MCF 10A (cell line): Measurements from ENCODE around the gene ELL3. TPM values are rescaled to one million over a fixed set of nuclear protein-coding genes. Genes with fewer than 3 reads are reported as not detected.
"Not testable (repeated sequence)": the region's sequence is repeated elsewhere in the genome, so short reads cannot be mapped to it uniquely, and the experiment has no call there.

Experiments
- BruUV-seq: library from RNA; stranded (reverse); fragments of 400-500 nt; replicated peaks from 2 replicates; lab custom pipeline; 2021; lab: Mats Ljungman, UMichigan
- CTCF ChIA-PET: fragments of 300-600 bp; sonication (Branson Sonifier 250); formaldehyde crosslinking; extraction: SDS; loops from one replicate; lab custom pipeline; 2021; ENCODE audit warnings: antibody characterized with exemption, inconsistent platforms; lab: Yijun Ruan, JAX
- POLR2A ChIA-PET: fragments of 300-600, 350-650 bp; sonication (Branson Sonifier 250); formaldehyde crosslinking; extraction: SDS; loops from one replicate; lab custom pipeline; 2020; ENCODE audit warnings: antibody characterized with exemption, inconsistent platforms; lab: Yijun Ruan, JAX
- DNase-seq: peaks from one replicate; pipeline ENCODE4 v3.0.0-alpha.2; 2018; ENCODE audit not compliant: unreplicated experiment
- H3K27ac Mint-ChIP-seq: one replicate; pipeline ENCODE4 v1.8.0; 2022; ENCODE audit warnings: mild to moderate bottlenecking, low read depth, mixed read lengths; ENCODE audit not compliant: unreplicated experiment
- H3K27me3 Mint-ChIP-seq: one replicate; pipeline ENCODE4 v1.8.0; 2022; ENCODE audit warnings: mixed read lengths; ENCODE audit not compliant: insufficient read depth, unreplicated experiment
- H3K36me3 Mint-ChIP-seq: one replicate; pipeline ENCODE4 v1.8.0; 2022; ENCODE audit warnings: mild to moderate bottlenecking, moderate library complexity, mixed read lengths; ENCODE audit not compliant: insufficient read depth, unreplicated experiment
- H3K4me1 Mint-ChIP-seq: one replicate; pipeline ENCODE4 v1.8.0; 2022; ENCODE audit warnings: mixed read lengths; ENCODE audit not compliant: insufficient read depth, unreplicated experiment
- H3K4me3 Mint-ChIP-seq: one replicate; pipeline ENCODE4 v1.8.0; 2022; ENCODE audit warnings: mild to moderate bottlenecking, moderate library complexity, mixed read lengths; ENCODE audit not compliant: unreplicated experiment
- H3K9me3 Mint-ChIP-seq: one replicate; pipeline ENCODE4 v1.8.0; 2022; ENCODE audit warnings: mixed read lengths; ENCODE audit not compliant: unreplicated experiment
- intact Hi-C: fragments of 100-400 bp; cut with micrococcal nuclease; formaldehyde crosslinking; loops from 2 replicates; pipeline ENCODE4 v1.14.1; 2022
- total RNA-seq: library from RNA; stranded (reverse); gene quantifications from 2 replicates; pipeline ENCODE4 v1.2.3, GENCODE V29; 2022
- TF ChIP-seq, protein P1 (sequence below): fragments of 200-600 bp; IDR thresholded peaks from one replicate; pipeline ENCODE4 v1.8.0; 2022; ENCODE audit warnings: antibody characterized with exemption, mild to moderate bottlenecking; ENCODE audit not compliant: unreplicated experiment

The ELL3 gene
- total RNA-seq, 1 experiment from 2014 or later: 0.86 TPM

DNA sequence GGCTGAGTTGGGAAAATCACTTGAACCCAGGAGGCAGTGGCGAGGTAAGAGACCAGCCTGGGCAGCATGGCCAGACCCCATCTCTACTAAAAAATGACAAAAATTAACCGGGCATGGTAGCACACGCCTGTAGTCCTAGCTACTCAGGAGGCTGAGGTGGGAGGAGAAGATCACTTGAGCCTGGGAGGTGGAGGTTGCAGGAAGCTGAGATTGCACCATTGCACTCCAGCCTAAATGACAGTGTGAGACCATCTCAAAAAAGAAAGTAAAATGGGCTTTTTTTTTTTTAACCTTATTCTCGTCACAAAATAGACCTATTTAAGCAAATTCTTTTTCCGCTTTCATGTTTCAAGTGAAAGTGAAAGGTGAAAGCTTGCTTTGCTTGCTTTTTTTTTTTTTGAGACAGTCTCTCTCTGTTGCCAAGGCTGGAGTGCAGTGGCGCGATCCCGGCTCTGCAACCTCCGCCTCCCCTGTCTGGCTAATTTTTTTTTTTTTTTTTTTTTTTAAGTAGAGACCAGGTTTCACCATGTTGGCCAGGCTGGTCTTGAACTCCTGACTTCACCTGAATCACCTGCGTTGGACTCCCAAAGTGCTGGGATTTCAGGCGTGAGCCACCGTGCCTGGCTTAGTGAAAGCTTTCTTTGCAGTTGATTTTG, 26.9 kb downstream of the ELL3 start:
- Mint-ChIP-seq H3K27me3 (no peaks in the 10 kb centered on the region), H3K36me3 (peaks cover 53% of the 10 kb centered on the region), H3K27ac (no peak overlapping the region), H3K4me1 (peaks cover 14% of the 10 kb centered on the region), H3K4me3 (no peak overlapping the region), H3K9me3 (no peaks in the 10 kb centered on the region)
- ChIA-PET CTCF (interaction anchor here (1.3 kb wide), 1 partner anchor 27 kb away, joined by 3 read pairs; the partner anchor contains the start of gene ELL3), POLR2A (interaction anchor here (0.9 to 1.3 kb wide), 2 partner anchors 27 to 50 kb away, joined by 3 to 8 read pairs; partner anchors contain the start of genes ELL3, HYPK and SERINC4)
- BruUV-seq: no TSS peak
- TF ChIP-seq, protein P1, sequence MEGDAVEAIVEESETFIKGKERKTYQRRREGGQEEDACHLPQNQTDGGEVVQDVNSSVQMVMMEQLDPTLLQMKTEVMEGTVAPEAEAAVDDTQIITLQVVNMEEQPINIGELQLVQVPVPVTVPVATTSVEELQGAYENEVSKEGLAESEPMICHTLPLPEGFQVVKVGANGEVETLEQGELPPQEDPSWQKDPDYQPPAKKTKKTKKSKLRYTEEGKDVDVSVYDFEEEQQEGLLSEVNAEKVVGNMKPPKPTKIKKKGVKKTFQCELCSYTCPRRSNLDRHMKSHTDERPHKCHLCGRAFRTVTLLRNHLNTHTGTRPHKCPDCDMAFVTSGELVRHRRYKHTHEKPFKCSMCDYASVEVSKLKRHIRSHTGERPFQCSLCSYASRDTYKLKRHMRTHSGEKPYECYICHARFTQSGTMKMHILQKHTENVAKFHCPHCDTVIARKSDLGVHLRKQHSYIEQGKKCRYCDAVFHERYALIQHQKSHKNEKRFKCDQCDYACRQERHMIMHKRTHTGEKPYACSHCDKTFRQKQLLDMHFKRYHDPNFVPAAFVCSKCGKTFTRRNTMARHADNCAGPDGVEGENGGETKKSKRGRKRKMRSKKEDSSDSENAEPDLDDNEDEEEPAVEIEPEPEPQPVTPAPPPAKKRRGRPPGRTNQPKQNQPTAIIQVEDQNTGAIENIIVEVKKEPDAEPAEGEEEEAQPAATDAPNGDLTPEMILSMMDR: no peak
- intact Hi-C loops: no loop called here
- DNase-seq: peak; percentile 4

- POLR2A ChIA-PET: interaction anchor here (1.3 to 3.9 kb wide), 2 partner anchors 27 to 28 kb away, joined by 5 to 15 read pairs; partner anchors contain the start of gene ELL3
- no TSS peak for BruUV-seq
- CTCF ChIA-PET: interaction anchor here (1.3 kb wide), 1 partner anchor 28 kb away, joined by 3 read pairs; the partner anchor contains the start of gene ELL3
- intact Hi-C loops: no loop called here
- peak overlapping the region; percentile 87 for H3K4me3 Mint-ChIP-seq
- H3K36me3 Mint-ChIP-seq: peaks cover 43% of the 10 kb centered on the region
- TF ChIP-seq, protein P1: no peak
- no peaks in the 10 kb centered on the region for H3K27me3 Mint-ChIP-seq
- DNase-seq: peak; percentile 23
- peak overlapping the region; percentile 91 for H3K27ac Mint-ChIP-seq
- H3K4me1 Mint-ChIP-seq: peaks cover 14% of the 10 kb centered on the region
- H3K9me3 Mint-ChIP-seq: no peaks in the 10 kb centered on the region
These were observed 28.4 kb downstream of the ELL3 start for GRCh38 chr15:43748376-43748775.

DNA sequence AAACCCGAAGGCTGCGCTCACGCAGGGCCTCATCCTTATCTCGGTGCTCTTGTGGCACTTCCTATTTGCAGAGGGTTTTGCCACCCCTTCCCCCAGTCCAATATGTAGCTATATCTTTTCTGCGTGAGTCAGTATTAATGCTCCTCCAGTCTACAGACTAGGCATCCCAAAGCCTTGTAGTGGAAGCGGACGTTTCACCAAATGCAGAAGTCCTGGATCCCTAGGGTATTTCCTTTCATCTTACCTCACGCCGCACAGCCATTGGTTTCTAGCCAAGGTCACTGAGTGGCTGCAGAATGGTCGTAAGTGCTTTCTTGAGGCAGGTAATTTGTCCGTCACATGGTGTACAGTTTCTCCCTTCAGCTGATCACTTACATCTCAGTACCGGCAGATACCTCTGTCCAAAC, 29.9 kb downstream of the ELL3 start:
- H3K4me1 Mint-ChIP-seq, H3K9me3 Mint-ChIP-seq, H3K27me3 Mint-ChIP-seq, intact Hi-C loops, BruUV-seq: not testable (repeated sequence)
- ChIA-PET POLR2A (interaction anchor here (0.7 to 3.9 kb wide), 8 partner anchors 18 to 247 kb away, joined by 3 to 22 read pairs (median 5); partner anchors contain the start of genes ELL3 and MFAP1), CTCF (interaction anchor here (0.7 kb wide), 1 partner anchor 23 kb away, joined by 3 read pairs; no protein-coding TSS in a partner anchor)
- Mint-ChIP-seq H3K4me3 (peak overlapping the region; percentile 87), H3K27ac (peak overlapping the region; percentile 91), H3K36me3 (peaks cover 34% of the 10 kb centered on the region)
- peak; percentile 34 for DNase-seq

DNA sequence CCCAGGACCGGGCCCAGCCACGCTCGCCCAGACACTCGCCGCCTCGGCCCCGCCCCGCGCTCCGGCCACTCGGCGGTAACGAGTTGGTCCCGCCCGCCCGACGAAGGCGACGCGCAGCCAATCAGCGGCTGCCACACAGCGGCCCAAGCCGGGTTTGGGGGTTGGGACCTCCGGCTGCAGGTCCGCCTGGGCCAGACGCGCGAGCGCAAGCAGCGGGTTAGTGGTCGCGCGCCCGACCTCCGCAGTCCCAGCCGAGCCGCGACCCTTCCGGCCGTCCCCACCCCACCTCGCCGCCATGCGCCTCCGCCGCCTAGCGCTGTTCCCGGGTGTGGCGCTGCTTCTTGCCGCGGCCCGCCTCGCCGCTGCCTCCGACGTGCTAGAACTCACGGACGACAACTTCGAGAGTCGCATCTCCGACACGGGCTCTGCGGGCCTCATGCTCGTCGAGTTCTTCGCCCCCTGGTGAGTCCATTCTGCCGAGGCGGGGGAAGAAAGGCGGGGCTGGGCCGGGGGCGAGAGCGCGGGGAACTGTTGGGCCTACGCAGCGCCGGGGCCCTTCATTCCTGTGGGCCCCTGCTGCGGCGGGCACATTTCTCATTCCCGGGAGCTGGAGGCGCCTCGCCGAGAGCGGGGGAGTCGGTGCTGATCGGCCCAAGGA, 30.4 kb downstream of the ELL3 start, which contains the start of gene PDIA3:
PDIA3 (plus strand) TSS at position 194 of the 658 bp plus-strand sequence; CDS start at position 296, 102 bp downstream.
- H3K4me1 Mint-ChIP-seq, H3K9me3 Mint-ChIP-seq, BruUV-seq, intact Hi-C loops, H3K27me3 Mint-ChIP-seq: not testable (repeated sequence)
- ChIA-PET POLR2A (interaction anchor here (0.7 to 3.9 kb wide), 12 partner anchors 9 to 246 kb away, joined by 3 to 22 read pairs (median 4); partner anchors contain the start of genes ELL3 and MFAP1), CTCF (interaction anchor here (0.7 kb wide), 1 partner anchor 24 kb away, joined by 3 read pairs; no protein-coding TSS in a partner anchor)
- DNase-seq: peak; percentile 91
- peak within 1 kb of the TSS; percentile 87 for H3K4me3 Mint-ChIP-seq
- peaks cover 28% of the 10 kb centered on the region for H3K36me3 Mint-ChIP-seq
- TF ChIP-seq, protein P1: peak; percentile 18
- peak within 1 kb of the TSS; percentile 91 for H3K27ac Mint-ChIP-seq
